ENCODE measurements around the gene TMEM54.

Gene TMEM54

DNA sequence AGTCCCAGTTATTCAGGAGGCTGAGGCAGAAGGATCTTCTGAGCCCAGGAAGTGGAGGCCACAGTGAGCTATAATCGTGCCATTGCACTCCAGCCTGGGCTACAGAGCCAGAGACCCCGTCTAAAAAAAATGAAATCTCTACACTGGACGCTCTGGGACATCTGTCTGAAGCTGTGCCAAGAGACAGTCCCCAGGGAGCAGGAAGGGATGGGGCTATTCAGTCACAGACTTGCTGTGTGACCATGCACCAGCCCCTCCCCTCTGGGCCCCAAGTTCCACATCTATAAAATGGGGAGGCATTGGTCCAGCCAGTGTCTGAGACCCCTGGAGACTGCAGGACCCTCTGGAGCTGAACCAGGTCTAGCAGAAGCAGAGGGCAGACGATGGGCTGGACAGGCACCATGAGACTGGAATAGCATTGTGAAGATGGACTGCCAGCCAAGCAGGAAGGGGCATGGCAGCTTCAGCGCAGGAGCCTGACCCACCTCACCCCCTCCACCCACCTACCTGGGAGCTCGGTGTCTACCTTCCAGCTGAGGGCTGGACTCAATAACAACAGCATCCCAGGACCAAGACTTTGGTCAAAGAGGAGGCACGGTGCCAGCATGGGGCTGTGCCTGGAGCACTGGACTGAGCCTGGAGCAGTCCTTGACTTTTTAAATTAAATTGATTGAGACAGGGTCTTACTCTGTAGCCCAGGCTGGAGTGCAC, 1.4 kb downstream of the TMEM54 start:
- DNase-seq (ENCODE audit: low read depth) = no peak
- H3K27me3 ChIP-seq (replicated peaks; ENCODE audit: control insufficient read depth, insufficient read depth, low read length) = no peaks in the 10 kb centered on the region

GRCh38 chr1:32898958-32899357, 2.2 kb downstream of the TMEM54 start:
- no peaks in the 10 kb centered on the region for H3K9me3 ChIP-seq (ENCODE audit: control insufficient read depth, low read length)
- H3K9ac ChIP-seq (ENCODE audit: low read length) = no peak overlapping the region
- no peaks in the 10 kb centered on the region for H3K27me3 ChIP-seq (replicated peaks; ENCODE audit: control insufficient read depth, insufficient read depth, low read length)
- no peak overlapping the region for H3K4me3 ChIP-seq (ENCODE audit: low read length)
- H3K4me1 ChIP-seq (ENCODE audit: control insufficient read depth, insufficient read depth, low read length) = no peaks in the 10 kb centered on the region
- no peaks in the 10 kb centered on the region for H3K36me3 ChIP-seq (ENCODE audit: control insufficient read depth, insufficient read depth, low read length, severe bottlenecking)
- no peak for DNase-seq (ENCODE audit: low read depth)

More for the DNA sequence above, 1.4 kb downstream of the TMEM54 start:
- Histone ChIP-seq H3K9ac (ENCODE audit: low read length) (no peak overlapping the region), H3K4me1 (ENCODE audit: control insufficient read depth, insufficient read depth, low read length) (no peaks in the 10 kb centered on the region), H3K9me3 (ENCODE audit: control insufficient read depth, low read length) (no peaks in the 10 kb centered on the region), H3K36me3 (ENCODE audit: control insufficient read depth, insufficient read depth, low read length, severe bottlenecking) (no peaks in the 10 kb centered on the region), H3K4me3 (ENCODE audit: low read length) (no peak overlapping the region)

DNA sequence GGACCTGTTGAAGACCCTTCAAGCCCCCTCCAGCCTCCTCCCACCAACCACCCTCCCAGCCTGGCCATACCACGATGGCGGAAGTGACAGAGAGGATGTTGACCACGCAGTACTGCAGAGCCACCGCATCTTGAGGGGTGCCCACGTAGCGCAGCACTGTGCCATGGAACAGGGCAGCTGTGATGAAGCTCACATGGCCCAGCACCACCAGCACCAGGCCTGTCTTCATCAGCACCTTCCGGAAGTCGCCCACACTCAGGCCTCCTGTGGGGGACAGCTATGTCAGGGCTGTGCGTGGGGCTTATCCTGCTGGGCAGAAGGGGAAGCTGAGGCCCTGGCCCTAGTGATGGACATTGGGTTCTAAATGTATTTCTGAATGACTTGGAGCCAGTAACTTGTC, 3.1 kb downstream of the TMEM54 start:
- no peak overlapping the region for H3K9ac ChIP-seq (ENCODE audit: low read length)
- no peak overlapping the region for H3K4me3 ChIP-seq (ENCODE audit: low read length)
- no peak for DNase-seq (ENCODE audit: low read depth)
- H3K36me3 ChIP-seq (ENCODE audit: control insufficient read depth, insufficient read depth, low read length, severe bottlenecking) = no peaks in the 10 kb centered on the region
- H3K27me3 ChIP-seq (replicated peaks; ENCODE audit: control insufficient read depth, insufficient read depth, low read length) = no peaks in the 10 kb centered on the region
- H3K4me1 ChIP-seq (ENCODE audit: control insufficient read depth, insufficient read depth, low read length) = no peaks in the 10 kb centered on the region
- no peaks in the 10 kb centered on the region for H3K9me3 ChIP-seq (ENCODE audit: control insufficient read depth, low read length)

DNA sequence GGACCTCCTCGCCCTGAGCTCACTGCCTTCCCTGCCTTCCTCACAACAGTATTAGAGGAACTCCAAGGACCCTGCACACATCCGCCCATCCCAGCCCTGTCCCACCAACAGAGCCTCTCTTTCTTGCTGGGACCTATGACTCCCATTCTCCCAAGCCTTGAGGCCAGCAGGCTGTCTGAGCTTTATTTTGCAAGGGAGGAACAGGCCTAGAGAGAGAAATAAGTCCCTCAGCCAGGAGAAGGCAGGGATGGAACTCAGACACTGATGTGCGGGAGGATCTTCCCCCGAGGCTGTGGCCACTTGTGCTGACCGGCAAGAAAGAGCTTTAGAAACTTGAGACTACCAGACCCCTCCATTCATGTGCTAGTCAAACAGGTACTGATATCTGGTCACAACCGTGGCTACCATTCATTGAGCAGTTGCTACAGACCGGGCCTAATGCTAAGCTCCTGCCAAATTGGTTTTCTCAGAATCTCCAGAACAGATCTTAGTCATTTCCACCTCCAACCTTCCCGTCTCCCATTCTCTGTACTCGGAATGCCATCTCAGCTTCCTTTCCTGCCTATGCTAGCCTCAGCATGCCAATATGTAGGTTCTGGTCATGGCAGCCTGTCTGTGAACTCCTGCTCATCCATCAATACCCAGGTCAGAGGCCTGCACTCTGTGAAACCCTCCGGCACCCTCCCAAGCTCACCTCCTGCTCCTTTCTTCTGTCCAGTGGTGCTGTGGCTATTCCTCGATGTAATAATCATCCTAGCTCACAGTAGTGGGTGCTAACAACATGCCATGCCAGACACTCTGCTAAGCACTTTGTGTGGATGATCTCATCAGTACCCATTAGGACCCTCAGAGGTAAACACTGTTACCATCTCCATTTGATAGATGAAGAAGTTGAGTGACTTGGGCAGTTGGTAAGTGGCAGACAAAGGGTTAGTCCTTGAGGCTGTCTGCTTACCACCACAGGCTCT, 3.8 kb downstream of the TMEM54 start:
- Histone ChIP-seq H3K9ac (ENCODE audit: low read length) (no peak overlapping the region), H3K4me3 (ENCODE audit: low read length) (no peak overlapping the region), H3K36me3 (ENCODE audit: control insufficient read depth, insufficient read depth, low read length, severe bottlenecking) (no peaks in the 10 kb centered on the region), H3K4me1 (ENCODE audit: control insufficient read depth, insufficient read depth, low read length) (no peaks in the 10 kb centered on the region), H3K27me3 (replicated peaks; ENCODE audit: control insufficient read depth, insufficient read depth, low read length) (peaks cover 4% of the 10 kb centered on the region), H3K9me3 (ENCODE audit: control insufficient read depth, low read length) (no peaks in the 10 kb centered on the region)
- no peak for DNase-seq (ENCODE audit: low read depth)

GRCh38 chr1:32896451-32896850, 4.7 kb downstream of the TMEM54 start:
- peaks cover 13% of the 10 kb centered on the region for H3K27me3 ChIP-seq (replicated peaks; ENCODE audit: control insufficient read depth, insufficient read depth, low read length)
- H3K9me3 ChIP-seq (ENCODE audit: control insufficient read depth, low read length) = no peaks in the 10 kb centered on the region
- H3K4me3 ChIP-seq (ENCODE audit: low read length) = no peak overlapping the region
- DNase-seq (ENCODE audit: low read depth) = no peak
- no peak overlapping the region for H3K9ac ChIP-seq (ENCODE audit: low read length)
- no peaks in the 10 kb centered on the region for H3K4me1 ChIP-seq (ENCODE audit: control insufficient read depth, insufficient read depth, low read length)
- H3K36me3 ChIP-seq (ENCODE audit: control insufficient read depth, insufficient read depth, low read length, severe bottlenecking) = no peaks in the 10 kb centered on the region

- Histone ChIP-seq H3K4me1 (ENCODE audit: control insufficient read depth, insufficient read depth, low read length) (no peaks in the 10 kb centered on the region), H3K9me3 (ENCODE audit: control insufficient read depth, low read length) (no peaks in the 10 kb centered on the region), H3K27me3 (replicated peaks; ENCODE audit: control insufficient read depth, insufficient read depth, low read length) (peaks cover 17% of the 10 kb centered on the region), H3K36me3 (ENCODE audit: control insufficient read depth, insufficient read depth, low read length, severe bottlenecking) (no peaks in the 10 kb centered on the region), H3K9ac (ENCODE audit: low read length) (no peak overlapping the region), H3K4me3 (ENCODE audit: low read length) (no peak overlapping the region)
- no peak for DNase-seq (ENCODE audit: low read depth)
These were observed 5.6 kb downstream of the TMEM54 start for GRCh38 chr1:32895325-32896215.

GRCh38 chr1:32894681-32895080, 6.5 kb downstream of the TMEM54 start:
- H3K4me1 ChIP-seq (ENCODE audit: control insufficient read depth, insufficient read depth, low read length) = no peaks in the 10 kb centered on the region
- no peaks in the 10 kb centered on the region for H3K36me3 ChIP-seq (ENCODE audit: control insufficient read depth, insufficient read depth, low read length, severe bottlenecking)
- H3K27me3 ChIP-seq (replicated peaks; ENCODE audit: control insufficient read depth, insufficient read depth, low read length) = peaks cover 17% of the 10 kb centered on the region
- H3K4me3 ChIP-seq (ENCODE audit: low read length) = no peak overlapping the region
- DNase-seq (ENCODE audit: low read depth) = no peak
- H3K9ac ChIP-seq (ENCODE audit: low read length) = no peak overlapping the region
- H3K9me3 ChIP-seq (ENCODE audit: control insufficient read depth, low read length) = no peaks in the 10 kb centered on the region

DNA sequence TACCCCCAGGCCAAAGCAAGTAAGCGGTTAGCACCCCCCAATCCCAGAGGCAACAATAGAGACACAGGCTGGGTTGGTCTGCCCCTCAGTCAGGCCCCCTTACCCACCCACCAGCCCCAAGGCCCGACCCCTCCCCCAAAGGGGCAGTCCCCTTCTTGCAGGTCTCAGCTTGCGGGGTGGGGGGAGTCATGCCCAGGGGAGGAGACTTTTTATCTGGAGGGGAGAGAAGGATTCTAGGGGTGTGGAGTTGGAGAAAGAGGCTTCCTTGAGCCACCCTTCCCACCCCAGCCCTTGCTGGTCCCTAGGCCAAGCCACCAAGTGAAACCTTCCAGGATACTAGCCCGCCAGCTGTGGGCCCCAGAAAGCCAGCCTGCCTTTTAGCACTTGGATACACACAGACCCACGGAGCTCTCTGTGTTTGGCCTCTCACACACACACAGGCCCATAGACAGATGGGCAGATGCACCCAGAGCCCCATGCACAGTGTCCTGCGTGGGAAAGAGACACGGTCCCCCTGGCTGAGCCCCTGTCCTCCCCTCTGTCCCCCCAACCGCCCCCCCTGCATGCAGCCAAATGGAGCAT, 7.1 kb downstream of the TMEM54 start:
- H3K4me1 ChIP-seq (ENCODE audit: control insufficient read depth, insufficient read depth, low read length) = no peaks in the 10 kb centered on the region
- H3K36me3 ChIP-seq (ENCODE audit: control insufficient read depth, insufficient read depth, low read length, severe bottlenecking) = no peaks in the 10 kb centered on the region
- H3K27me3 ChIP-seq (replicated peaks; ENCODE audit: control insufficient read depth, insufficient read depth, low read length) = peaks cover 17% of the 10 kb centered on the region
- H3K9me3 ChIP-seq (ENCODE audit: control insufficient read depth, low read length) = no peaks in the 10 kb centered on the region
- H3K4me3 ChIP-seq (ENCODE audit: low read length) = no peak overlapping the region
- DNase-seq (ENCODE audit: low read depth) = no peak
- H3K9ac ChIP-seq (ENCODE audit: low read length) = no peak overlapping the region

GRCh38 chr1:32893198-32894018, 7.8 kb downstream of the TMEM54 start:
- peaks cover 19% of the 10 kb centered on the region for H3K27me3 ChIP-seq (replicated peaks; ENCODE audit: control insufficient read depth, insufficient read depth, low read length)
- H3K4me1 ChIP-seq (ENCODE audit: control insufficient read depth, insufficient read depth, low read length) = no peaks in the 10 kb centered on the region
- no peaks in the 10 kb centered on the region for H3K36me3 ChIP-seq (ENCODE audit: control insufficient read depth, insufficient read depth, low read length, severe bottlenecking)
- H3K9me3 ChIP-seq (ENCODE audit: control insufficient read depth, low read length) = no peaks in the 10 kb centered on the region
- H3K9ac ChIP-seq (ENCODE audit: low read length) = no peak overlapping the region
- H3K4me3 ChIP-seq (ENCODE audit: low read length) = peak overlapping the region; percentile 63
- peak; percentile 52 for DNase-seq (ENCODE audit: low read depth)

All from adipocyte (in vitro differentiated cells).